ENCODE measurements around the gene NPAS3.

Gene NPAS3

GRCh38 chr14:33194551-33194950, 255.9 kb downstream of the NPAS3 start:
- TF ChIP-seq CTCF (IDR thresholded peaks at IDR 0.05; ENCODE audit: unreplicated experiment in 3 of 3), result no peak
- no peaks in the 10 kb centered on the region for H3K36me3 Mint-ChIP-seq (ENCODE audit: low read depth)
- H3K9me3 Mint-ChIP-seq, result no peaks in the 10 kb centered on the region
- no peaks in the 10 kb centered on the region for H3K27me3 Mint-ChIP-seq (ENCODE audit: low read depth)
- H3K4me1 Mint-ChIP-seq, result no peaks in the 10 kb centered on the region
- H3K27ac Mint-ChIP-seq, result no peak overlapping the region
- H3K4me3 Mint-ChIP-seq, result no peak overlapping the region

- Mint-ChIP-seq H3K4me1 (no peaks in the 10 kb centered on the region), H3K9me3 (no peaks in the 10 kb centered on the region), H3K27me3 (ENCODE audit: low read depth) (no peaks in the 10 kb centered on the region), H3K36me3 (ENCODE audit: low read depth) (no peaks in the 10 kb centered on the region), H3K27ac (no peak overlapping the region), H3K4me3 (no peak overlapping the region)
- no peak for TF ChIP-seq CTCF (IDR thresholded peaks at IDR 0.05; ENCODE audit: unreplicated experiment in 3 of 3)
Observed at GRCh38 chr14:33198684-33199083, 260.0 kb downstream of the NPAS3 start.

- no peaks in the 10 kb centered on the region for H3K36me3 Mint-ChIP-seq (ENCODE audit: low read depth)
- no peaks in the 10 kb centered on the region for H3K27me3 Mint-ChIP-seq (ENCODE audit: low read depth)
- no peak overlapping the region for H3K4me3 Mint-ChIP-seq
- H3K4me1 Mint-ChIP-seq, result no peaks in the 10 kb centered on the region
- no peak overlapping the region for H3K27ac Mint-ChIP-seq
- no peaks in the 10 kb centered on the region for H3K9me3 Mint-ChIP-seq
- no peak for TF ChIP-seq CTCF (IDR thresholded peaks at IDR 0.05; ENCODE audit: unreplicated experiment in 3 of 3)
Observed at GRCh38 chr14:33201116-33201515, 262.4 kb downstream of the NPAS3 start.

GRCh38 chr14:33206981-33207380, 268.3 kb downstream of the NPAS3 start:
- no peak overlapping the region for H3K4me3 Mint-ChIP-seq
- H3K4me1 Mint-ChIP-seq, result no peaks in the 10 kb centered on the region
- TF ChIP-seq CTCF (IDR thresholded peaks at IDR 0.05; ENCODE audit: unreplicated experiment in 3 of 3), result no peak
- H3K27me3 Mint-ChIP-seq (ENCODE audit: low read depth), result no peaks in the 10 kb centered on the region
- no peak overlapping the region for H3K27ac Mint-ChIP-seq
- H3K9me3 Mint-ChIP-seq, result no peaks in the 10 kb centered on the region
- no peaks in the 10 kb centered on the region for H3K36me3 Mint-ChIP-seq (ENCODE audit: low read depth)

GRCh38 chr14:33207467-33208017, 268.9 kb downstream of the NPAS3 start:
- TF ChIP-seq CTCF (IDR thresholded peaks at IDR 0.05; ENCODE audit: unreplicated experiment in 3 of 3), result no peak
- Mint-ChIP-seq H3K4me3 (no peak overlapping the region), H3K9me3 (no peaks in the 10 kb centered on the region), H3K4me1 (no peaks in the 10 kb centered on the region), H3K27me3 (ENCODE audit: low read depth) (no peaks in the 10 kb centered on the region), H3K36me3 (ENCODE audit: low read depth) (no peaks in the 10 kb centered on the region), H3K27ac (no peak overlapping the region)

GRCh38 chr14:33210311-33210710, 271.6 kb downstream of the NPAS3 start:
- H3K27me3 Mint-ChIP-seq (ENCODE audit: low read depth), result no peaks in the 10 kb centered on the region
- no peak for TF ChIP-seq CTCF (IDR thresholded peaks at IDR 0.05; ENCODE audit: unreplicated experiment in 3 of 3)
- no peak overlapping the region for H3K4me3 Mint-ChIP-seq

More at GRCh38 chr14:33210311-33210710, 271.6 kb downstream of the NPAS3 start:
- Mint-ChIP-seq H3K36me3 (ENCODE audit: low read depth) (no peaks in the 10 kb centered on the region), H3K27ac (no peak overlapping the region), H3K9me3 (no peaks in the 10 kb centered on the region), H3K4me1 (no peaks in the 10 kb centered on the region)

All from nephron (organoid).